HL-60/S4 treated with retinoic acid at 250 ng/mL for 4 days and 3 days (cell line): ENCODE measurements around the gene SLC12A5.
"Not testable (repeated sequence)": the region's sequence is repeated elsewhere in the genome, so short reads cannot be mapped to it uniquely, and the experiment has no call there.

Experiments used
- in situ Hi-C: fragments of 300-500 bp; cut with MboI; formaldehyde crosslinking; loops from 2 replicates; pipeline ENCODE4 v1.7.0; 2022; ENCODE audit warnings: low sequenced_read_pairs

SLC12A5 gene

DNA sequence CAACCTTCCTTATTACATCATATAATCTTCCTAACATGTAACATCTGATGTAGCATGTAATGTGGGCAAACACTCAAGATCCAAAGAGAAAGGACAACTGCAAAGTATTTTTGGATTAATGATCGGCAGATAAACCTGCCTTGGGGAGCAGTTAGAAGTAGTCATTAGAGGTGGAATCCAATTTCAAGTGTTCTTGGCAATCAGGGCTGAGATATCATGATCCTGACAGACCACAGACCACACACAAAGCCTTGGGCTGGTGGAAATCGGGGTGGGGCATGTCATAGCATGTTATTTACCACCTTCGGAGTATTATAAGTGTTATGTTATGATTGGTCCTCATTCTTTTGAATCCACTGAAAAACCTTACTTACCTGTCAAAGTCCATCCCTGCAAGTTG lies 44.4 kb downstream of the SLC12A5 start:
- in situ Hi-C loops, result no loop called here

DNA sequence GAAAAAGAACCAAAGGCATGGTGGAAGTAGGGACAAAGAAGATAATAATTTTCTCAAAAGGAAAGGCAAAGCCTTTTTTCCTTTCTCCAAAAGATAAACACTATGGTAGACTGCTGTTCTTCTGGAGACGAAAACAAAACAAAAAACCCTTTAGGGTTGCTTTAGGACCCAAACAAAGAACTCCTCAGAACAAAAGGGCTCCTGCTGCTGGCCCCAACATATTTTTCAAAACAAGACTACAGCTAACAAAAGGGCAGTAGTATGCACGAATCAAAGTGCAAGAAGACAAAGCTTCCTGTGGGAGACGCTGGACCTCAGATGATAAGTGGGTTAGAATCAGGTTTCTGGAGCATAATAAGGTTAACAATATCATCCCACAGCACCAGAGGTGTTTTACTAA lies 45.0 kb downstream of the SLC12A5 start:
- in situ Hi-C loops, result no loop called here

DNA sequence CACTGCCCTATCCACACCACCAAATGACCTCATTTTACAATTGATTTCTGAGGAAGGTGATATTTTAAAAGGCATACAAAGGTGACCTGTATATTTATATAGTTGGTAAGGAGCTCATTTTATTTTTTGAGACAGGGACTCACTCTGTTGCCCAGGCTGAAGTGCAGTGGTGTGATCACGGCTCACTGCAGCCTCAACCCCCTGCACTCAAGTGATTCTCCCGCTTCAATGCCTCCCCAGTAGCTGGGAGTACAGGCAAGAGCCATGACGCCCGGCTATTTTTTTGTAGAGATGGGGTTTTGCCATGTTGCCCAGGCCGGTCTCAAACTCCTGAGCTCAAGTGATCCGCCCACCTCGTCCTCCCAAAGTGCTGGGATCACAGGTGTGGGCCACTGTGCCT lies 47.8 kb downstream of the SLC12A5 start:
- in situ Hi-C loops, result no loop called here

DNA sequence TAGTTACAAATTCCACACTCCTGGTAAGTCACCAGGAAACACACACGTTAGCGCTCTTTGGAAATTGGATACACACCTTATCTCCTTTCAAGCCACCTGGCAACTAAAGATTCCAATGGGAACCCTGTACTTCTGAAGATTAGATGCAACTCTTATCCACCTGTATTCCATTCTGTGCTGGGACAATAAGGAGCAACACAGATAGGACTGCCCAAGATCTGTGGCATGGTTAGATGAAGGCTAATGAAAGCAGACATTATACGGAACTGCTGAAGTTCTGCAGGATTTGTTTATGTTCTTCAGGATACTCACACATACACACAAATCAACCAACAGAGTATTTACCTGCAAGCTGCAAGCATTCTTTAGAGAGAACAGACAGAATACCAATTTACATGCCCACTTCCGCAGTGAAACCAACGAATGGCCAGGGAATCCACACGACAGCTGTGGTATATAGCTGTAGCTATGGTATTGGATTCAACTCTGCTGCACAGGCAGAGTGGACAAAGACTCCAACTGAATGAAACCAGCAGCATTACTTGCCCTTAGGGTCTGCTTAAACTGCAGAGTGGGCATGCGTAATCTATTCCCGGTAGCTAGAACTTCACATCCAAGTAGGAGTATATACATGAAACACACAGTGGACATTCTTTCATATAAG lies 48.8 kb downstream of the SLC12A5 start:
- in situ Hi-C loops, result no loop called here

DNA sequence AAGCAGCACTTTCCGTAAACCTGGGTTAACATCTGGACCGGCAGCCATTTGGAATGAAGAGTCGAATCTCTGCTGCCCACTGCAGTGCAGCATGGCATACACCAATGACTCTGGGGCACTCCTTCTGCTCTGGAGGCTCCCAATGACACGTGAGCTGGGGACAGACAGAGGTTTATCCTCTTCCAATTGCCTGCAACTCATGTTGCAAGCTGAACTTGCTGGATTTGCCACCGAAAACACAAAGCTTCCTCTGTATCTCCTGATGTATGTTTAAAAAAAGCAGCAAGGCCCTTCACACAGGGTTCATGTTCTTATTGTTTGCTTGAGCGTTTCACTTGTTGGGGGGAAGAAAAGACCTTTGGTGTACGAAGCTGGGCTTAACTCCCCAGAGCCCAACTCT lies 49.9 kb downstream of the SLC12A5 start:
- in situ Hi-C loops, result no loop called here

DNA sequence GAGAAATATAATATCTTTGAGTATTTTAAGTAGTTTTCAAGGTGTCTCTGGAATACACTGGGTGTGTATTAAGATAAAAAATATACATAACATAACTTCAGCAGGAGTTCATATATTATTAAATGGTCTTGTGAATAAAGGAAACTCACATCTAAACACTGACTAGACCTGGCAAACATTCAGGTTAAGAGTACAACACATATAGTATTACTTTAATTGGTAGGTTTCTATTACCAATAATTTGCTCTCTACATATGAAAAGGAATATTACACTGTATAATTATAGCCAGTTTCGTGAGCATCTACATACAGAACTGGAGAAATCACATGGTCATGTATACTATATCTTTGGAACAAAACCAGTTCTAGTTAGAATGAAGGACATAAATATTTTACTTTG lies 52.1 kb downstream of the SLC12A5 start:
- in situ Hi-C loops, result no loop called here

DNA sequence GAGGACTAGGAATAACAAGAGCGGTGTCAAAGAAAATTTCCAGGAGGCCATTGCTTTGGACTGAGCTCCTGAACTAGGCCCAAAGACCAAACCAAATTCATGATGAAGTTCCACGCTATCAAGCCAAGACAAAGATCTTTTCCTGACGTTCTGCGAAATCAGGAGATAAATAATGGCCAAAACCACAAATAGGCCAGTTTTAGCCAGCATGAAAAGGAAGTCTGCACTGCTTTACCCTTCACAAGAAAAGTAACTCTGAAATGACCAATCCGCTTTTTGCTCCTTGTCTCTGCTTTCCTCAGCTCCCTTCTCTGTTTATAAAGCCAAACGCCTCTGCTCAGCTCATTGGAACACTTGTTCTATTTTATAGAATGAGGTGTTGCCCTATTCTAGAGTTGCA lies 54.1 kb downstream of the SLC12A5 start:
- in situ Hi-C loops, result no loop called here

DNA sequence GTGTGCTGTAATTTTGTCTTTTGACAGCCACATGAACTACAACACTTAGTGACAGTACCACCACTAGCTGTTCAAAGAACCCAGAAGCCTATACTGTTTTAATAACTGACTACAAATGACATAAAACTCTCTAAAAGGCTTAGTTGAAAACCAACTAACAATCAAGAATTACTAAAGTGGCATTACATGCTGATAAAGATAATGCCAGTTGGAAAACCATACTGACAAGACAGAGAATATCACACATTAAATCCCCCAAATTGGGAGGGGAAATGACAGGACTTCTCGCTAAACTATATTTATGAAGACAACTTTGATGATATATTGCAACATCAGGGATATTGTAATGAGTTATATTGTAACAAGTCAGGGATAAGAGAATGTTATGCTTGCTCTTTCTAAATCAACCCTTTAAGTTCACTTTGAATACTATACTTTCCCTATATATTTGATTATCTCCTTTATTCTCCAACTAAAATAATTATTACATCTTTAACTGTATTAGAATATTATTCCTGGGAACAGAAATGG lies 54.6 kb downstream of the SLC12A5 start:
- in situ Hi-C loops, result no loop called here

DNA sequence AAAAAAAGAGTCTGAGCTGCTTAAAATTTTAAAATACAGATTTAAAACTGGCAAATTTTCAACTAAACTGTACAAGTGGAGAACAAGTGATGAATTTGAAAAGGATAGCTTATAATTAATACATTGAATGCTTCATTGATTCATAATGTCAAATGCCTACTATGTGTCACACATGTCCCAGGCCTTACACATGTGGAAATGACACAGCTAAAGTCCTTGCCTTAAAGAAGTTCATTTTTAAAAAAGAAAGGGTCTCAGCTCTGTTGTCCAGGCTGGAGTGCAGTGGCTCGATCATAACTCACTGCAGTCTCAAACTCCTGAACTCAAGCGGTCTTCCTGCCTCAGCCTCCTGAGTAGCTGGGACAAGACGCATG lies 55.8 kb downstream of the SLC12A5 start:
- in situ Hi-C loops, result no loop called here

DNA sequence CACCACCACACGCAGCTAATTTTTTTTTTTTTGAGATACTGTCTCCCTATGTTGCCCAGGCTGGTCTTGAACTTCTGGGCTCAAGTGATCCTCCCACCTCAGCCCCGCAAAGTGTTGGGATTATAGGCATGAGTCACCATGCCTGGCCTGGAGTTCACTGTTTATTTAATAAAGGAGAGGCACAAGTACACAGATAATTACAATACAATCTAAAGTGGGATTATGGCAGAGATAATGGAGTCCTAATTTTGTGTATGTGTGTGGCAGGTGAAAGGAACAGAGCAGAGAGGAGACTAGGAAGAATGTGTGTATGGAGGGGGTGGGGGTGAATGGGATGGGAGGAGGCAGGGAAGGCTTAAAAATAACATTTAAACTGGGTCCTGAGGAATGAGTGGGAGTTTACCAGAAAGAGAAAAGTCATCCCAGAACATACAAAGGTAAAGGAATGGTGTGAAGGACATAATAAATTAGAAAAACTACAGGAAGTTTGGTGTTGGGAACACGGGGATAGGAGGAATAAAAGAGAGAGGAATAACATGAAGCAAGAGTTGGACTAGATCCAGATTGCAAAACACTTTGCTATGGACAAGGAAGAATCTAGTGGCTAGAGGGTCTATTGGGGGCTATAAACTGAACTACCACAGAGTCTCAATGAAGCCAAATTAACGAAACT lies 56.3 kb downstream of the SLC12A5 start:
- in situ Hi-C loops, result no loop called here

DNA sequence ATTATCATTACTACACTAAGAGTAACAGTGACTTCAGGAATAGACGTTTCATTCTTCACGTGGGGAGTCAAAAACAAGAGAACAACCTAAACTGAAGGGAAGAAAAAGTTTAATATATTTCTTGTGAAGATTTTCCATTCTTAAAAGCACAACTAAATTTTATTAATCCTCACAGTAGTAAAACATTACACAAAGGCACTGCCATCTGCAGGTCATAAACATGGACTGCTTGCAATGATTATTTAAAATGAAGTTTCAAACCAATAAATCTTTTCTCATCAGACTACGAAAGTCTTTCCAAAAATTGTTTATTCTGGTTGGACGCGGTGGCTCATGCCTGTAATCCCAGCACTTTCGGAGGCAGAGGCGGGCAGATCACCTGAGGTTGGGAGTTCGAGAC lies 58.1 kb downstream of the SLC12A5 start:
- in situ Hi-C loops, result no loop called here

DNA sequence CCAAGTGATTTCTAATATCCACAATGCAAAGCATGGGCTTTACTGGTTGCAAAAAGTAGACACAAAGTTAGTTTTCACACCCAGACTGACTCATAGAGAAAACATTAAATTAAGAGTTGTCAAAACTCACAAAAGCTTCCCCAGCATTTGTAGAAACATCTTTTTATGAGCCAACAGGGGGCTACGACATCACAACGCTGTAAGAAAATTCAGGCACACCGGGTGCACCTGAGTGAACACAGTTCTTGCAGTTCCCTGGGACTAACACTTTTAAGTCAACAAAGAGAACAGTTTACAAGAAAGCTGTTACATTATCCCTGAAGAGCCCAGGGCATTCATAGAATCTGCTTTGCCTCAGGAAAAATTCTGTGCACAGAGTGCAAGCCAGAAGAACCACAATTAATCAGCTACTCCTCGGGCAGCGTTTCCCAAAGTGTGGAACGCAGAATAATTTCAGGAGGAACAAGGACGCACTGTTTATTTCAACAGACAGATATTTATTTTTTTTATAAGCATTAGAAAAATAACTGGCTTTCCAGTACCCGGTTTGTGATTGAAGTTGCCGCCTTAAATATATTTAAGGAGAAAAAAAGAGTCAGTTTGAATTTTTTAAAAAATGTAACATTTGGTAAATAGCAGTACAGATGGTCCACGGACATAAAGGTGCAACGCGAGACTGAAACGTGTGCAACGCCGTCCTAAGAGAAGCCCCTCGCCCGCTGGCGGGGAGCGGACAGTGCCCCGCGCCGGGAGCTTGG lies 59.6 kb downstream of the SLC12A5 start:
- in situ Hi-C loops, result no loop called here

DNA sequence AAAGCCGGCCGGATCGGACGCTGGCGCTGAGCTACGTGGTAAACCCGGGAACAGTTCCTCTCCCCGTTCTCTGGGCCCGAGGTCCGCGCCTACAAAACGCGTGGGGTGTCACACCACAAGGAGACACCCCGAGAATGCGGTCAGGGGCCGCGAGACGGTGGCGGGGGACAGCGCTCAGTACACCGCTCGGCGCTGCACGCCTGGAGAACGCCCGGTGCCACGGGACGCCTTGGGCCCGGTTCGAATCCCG lies 60.1 kb downstream of the SLC12A5 start:
- in situ Hi-C loops, result no loop called here

DNA sequence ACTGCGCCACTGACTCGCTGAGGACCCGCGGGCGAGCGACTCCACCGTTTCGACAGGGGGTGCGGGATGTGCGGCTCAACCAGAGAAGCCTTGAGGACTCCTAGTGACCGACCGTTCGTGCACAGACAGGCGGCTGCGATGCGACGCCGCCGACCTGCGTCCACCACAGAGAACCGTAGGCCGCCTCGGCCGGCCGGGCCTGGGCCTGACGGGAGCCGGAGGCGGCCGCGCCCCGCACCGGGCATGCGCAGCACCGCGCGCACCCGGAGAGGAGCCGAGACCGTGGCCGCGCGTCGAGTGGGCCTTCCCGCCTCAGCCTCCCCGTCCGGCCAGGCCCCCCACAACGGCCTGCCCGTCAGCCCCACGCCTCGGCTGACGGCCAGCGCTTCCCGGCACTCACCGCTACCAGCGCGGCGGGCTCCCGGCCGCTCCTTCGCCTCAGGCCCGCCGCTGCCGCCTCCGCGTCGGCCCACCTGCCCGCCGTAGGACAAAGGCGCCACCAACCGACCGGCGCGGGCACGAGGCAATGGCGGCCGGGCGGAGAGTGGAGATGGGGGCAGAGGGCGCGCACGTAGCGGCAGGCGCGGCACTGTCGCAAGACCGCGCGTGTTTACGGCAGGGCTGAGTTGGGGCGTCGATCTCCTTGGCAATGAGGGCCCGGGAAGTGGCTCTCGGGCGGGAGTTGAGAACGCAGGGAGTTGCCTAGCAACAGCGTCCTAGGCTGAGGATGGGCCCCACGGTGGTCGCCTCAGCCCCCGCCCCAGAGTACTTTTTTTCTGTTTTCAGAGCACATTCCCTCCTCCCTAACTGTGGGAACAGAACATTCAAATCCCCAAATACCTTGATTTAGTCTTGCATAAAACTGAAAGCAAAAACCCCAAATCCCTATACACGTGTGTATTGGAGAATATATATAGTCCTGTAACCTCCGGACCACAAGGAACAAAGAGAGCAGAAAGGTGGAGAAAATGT lies 60.7 kb downstream of the SLC12A5 start, which contains the start of gene NCOA5:
NCOA5 (minus strand) TSS at position 546 of the 972 bp plus-strand sequence. CDS start 10,538 bp downstream, outside the sequence.
- in situ Hi-C loops, result no loop called here

DNA sequence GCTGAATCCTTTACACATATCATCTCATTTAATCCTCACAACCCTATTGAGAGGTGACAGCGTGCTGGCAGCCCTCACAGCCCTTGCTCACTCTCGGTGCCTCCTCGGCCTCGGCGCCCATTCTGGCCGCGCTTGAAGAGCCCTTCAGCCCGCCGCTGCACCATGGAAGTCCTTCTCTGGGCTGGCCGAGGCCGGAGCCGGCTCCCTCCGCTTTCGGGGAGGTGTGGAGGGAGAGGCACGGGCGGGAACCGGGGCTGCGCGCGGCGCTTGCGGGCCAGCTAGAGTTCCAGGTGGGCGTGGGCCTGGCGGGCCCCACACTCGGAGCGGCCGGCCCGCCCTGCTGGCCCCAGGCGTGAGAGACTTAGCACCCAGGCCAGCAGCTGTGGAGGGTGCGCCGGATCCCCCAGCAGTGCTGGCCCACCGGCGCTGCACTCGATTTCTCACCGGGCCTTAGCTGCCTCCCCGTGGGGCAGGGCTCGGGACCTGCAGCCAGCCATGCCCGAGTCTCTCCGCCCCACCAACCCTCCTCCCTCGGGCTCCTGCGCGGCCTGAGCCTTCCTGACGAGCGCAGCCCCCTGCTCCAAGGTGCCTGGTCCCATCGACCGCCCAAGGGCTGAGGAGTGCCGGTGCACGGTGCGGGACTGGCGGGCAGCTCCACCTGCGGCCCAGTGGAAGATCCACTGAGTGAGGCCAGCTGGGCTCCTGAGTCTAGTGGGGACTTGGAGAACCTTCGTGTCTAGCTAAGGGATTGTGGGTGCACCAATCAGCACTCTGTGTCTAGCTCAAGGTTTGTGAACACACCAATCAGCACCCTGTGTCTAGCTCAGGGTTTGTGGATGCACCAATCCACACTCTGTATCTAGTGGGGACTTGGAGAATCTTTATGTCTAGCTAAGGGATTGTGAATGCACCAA lies 62.9 kb downstream of the SLC12A5 start:
- in situ Hi-C loops, result not testable (repeated sequence)

DNA sequence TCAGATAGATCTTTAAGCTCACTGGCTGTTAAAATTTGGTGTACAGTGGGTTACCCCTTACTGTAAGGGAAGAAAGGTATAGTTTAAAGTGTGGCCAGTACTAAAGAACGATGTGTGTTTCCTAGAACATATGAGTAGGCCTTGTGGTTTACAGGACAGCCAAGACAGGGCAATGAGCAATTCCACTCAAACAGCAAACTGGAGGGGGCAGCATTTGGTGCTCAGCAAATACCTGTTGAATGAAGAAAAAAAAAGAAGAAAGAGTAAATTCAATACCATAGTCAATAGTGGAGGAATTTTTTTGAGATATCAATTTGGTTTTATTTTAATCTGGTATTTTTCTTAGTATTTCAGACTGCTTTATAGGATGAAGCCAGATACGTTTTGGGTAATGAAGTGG lies 64.5 kb downstream of the SLC12A5 start:
- in situ Hi-C loops, result no loop called here

DNA sequence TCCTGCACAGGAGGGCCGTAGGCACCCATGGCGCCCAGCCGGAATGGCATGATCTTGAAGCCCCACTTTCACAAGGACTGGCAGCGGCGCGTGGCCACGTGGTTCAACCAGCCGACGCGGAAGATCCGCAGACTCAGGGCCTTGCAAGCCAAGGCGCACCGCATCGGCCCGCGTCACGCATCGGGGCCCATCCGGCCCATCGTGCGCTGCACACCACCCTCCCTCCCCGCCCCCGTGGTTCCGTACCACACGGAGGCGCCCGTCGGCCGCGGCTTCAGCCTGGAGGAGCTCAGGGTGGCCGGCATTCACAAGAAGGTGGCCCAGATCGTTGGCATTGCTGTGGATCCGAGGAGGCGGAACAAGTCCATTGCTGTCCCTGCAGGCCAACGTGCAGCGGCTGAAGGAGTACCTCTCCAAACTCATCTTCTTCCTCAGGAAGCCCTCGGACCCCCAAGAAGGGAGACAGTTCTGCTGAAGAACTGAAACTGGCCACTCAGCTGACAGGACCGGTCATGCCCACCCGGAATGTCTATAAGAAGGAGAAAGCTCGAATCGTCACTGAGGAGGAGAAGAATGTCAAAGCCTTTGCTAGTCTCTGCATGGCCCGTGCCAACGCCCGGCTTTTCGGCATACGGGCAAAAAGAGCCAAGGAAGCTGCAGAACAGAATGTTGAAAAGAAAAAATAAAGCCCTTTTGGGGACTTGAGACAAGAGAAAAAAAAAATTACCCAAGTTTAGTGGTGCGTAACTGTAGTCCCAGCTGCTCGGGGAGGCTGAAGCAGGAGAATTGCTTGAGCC lies 70.7 kb downstream of the SLC12A5 start:
- in situ Hi-C loops, result no loop called here

DNA sequence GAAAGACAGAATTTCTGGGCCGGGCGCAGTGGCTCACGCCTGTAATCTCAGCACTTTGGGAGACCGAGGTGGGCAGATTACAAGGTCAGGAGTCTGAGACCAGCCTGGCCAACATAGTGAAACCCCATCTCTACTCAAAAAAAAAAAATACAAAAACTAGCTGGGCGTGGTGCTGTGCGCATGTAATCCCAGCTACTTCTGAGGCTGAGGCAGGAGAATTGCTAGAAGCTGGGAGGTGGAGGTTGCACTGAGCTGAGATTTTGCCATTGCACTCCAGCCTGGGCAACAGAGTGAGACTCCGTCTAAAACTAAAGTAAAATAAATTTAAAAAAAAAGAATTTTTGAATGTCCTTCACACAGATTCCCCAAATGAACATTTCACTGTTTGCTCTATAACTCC lies 71.4 kb downstream of the SLC12A5 start:
- in situ Hi-C loops, result not testable (repeated sequence)

DNA sequence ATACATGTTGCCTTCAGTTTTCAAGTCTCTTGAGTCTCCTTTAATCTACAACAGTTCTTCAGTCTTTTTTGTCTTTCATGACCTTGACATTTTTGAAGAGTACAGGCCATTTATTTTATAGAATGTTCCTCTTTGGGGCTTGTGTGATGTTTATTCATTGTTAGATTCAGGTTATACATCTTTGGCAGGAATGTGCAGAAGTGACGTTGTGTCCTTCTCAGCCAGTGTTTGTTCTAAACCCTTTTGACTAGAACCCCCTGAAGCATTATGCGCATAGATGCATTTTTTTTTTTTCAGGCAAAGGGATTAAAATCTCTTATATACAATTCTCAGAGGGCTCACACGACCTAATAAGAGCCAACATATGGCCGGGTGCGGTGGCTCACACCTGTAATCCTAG lies 72.0 kb downstream of the SLC12A5 start:
- in situ Hi-C loops, result no loop called here
